Thoracic aorta (tissue), 2 donors: Measurements from ENCODE around the gene LARGE2. TPM values are rescaled to one million over a fixed set of nuclear protein-coding genes. Genes with fewer than 3 reads are reported as not detected.

Experiments used
- ATAC-seq: fragments of 150-250 bp; one replicate; pipeline ENCODE4 v1.8.0; 2017; ENCODE audit warnings: low read depth; ENCODE audit not compliant: insufficient number of reproducible peaks, low FRiP score
- DNase-seq: peaks from one replicate; pipeline ENCODE4 v3.0.0-alpha.2; 2020; ENCODE audit warnings: low spot score
- H3K27ac ChIP-seq, 2 donors: fragments of 200-600 bp; sonication (generic); 1 replicate in 1 of 2; 2 replicates in 1 of 2; pipeline ENCODE4 v1.5.1; 2016; ENCODE audit warnings: mild to moderate bottlenecking in 2 of 2, moderate library complexity in 2 of 2
- H3K27me3 ChIP-seq: fragments of 200-600 bp; sonication (generic); replicated peaks from 2 replicates; pipeline ENCODE4 v1.6.0; 2016; ENCODE audit warnings: mild to moderate bottlenecking; ENCODE audit not compliant: insufficient read depth
- H3K36me3 ChIP-seq: fragments of 200-600 bp; sonication (generic); one replicate; pipeline ENCODE4 v1.5.1; 2016
- H3K4me1 ChIP-seq, 2 donors: fragments of 200-600 bp; sonication (generic); 1 replicate in 1 of 2; 2 replicates in 1 of 2; pipeline versions ENCODE4 v1.5.1 to v1.6.0; 2016; ENCODE audit warnings: low read depth in 2 of 2, mild to moderate bottlenecking in 1 of 2; ENCODE audit not compliant: control insufficient read depth in 1 of 2
- H3K4me3 ChIP-seq: fragments of 200-600 bp; sonication (generic); 2 replicates; pipeline ENCODE4 v1.5.1; 2016; ENCODE audit warnings: mild to moderate bottlenecking
- H3K9me3 ChIP-seq: fragments of 200-600 bp; sonication (generic); 2 replicates; pipeline ENCODE4 v1.5.1; 2016
- CTCF ChIP-seq: fragments of 200-600 bp; sonication (generic); IDR thresholded peaks from one replicate; pipeline ENCODE4 v1.5.1; 2019; ENCODE audit warnings: antibody characterized with exemption
- total RNA-seq, 2 donors: library from RNA; depleted of rRNA; stranded (reverse); fragments of >200 nt; gene quantifications; one replicate each; pipeline versions ENCODE4 v1.1.0 to v1.2.3, GENCODE V29; 2016

The LARGE2 gene
- total RNA-seq, 2 donors from 2014 or later: 3.1 TPM; not detected in 1

- H3K4me3 ChIP-seq: no peak overlapping the region
- ATAC-seq (no peak), DNase-seq (no peak)
- no peak overlapping the region for H3K27ac ChIP-seq
- no peaks in the 10 kb centered on the region for H3K9me3 ChIP-seq
- no peaks in the 10 kb centered on the region for H3K4me1 ChIP-seq
- peaks cover 52% of the 10 kb centered on the region for H3K36me3 ChIP-seq
- no peak for TF ChIP-seq CTCF
- no peaks in the 10 kb centered on the region for H3K27me3 ChIP-seq
Measured at GRCh38 chr11:45933846-45934579, 11.6 kb downstream of the LARGE2 start.

GRCh38 chr11:45934580-45935318 is 12.3 kb downstream of the LARGE2 start:
- Histone ChIP-seq H3K4me1 (no peaks in the 10 kb centered on the region), H3K27ac (no peak overlapping the region), H3K36me3 (peaks cover 52% of the 10 kb centered on the region), H3K27me3 (no peaks in the 10 kb centered on the region), H3K9me3 (no peaks in the 10 kb centered on the region), H3K4me3 (no peak overlapping the region)
- DNase-seq: no peak
- no peak for ATAC-seq
- no peak for TF ChIP-seq CTCF

GRCh38 chr11:45935349-45936064 is 13.1 kb downstream of the LARGE2 start:
- Histone ChIP-seq H3K4me1 (no peaks in the 10 kb centered on the region), H3K4me3 (no peak overlapping the region), H3K9me3 (no peaks in the 10 kb centered on the region), H3K36me3 (peaks cover 52% of the 10 kb centered on the region), H3K27ac (no peak overlapping the region), H3K27me3 (no peaks in the 10 kb centered on the region)
- no peak for DNase-seq
- no peak for TF ChIP-seq CTCF
- ATAC-seq: no peak

GRCh38 chr11:45936511-45937054 is 14.1 kb downstream of the LARGE2 start:
- H3K9me3 ChIP-seq: no peaks in the 10 kb centered on the region
- H3K27me3 ChIP-seq: no peaks in the 10 kb centered on the region
- H3K36me3 ChIP-seq: peaks cover 51% of the 10 kb centered on the region
- TF ChIP-seq CTCF: no peak
- ATAC-seq (no peak), DNase-seq (no peak)
- no peak overlapping the region for H3K4me3 ChIP-seq
- H3K27ac ChIP-seq: no peak overlapping the region
- no peaks in the 10 kb centered on the region for H3K4me1 ChIP-seq

GRCh38 chr11:45937916-45938315 is 15.5 kb downstream of the LARGE2 start:
- no peaks in the 10 kb centered on the region for H3K9me3 ChIP-seq
- peaks cover 43% of the 10 kb centered on the region for H3K36me3 ChIP-seq
- H3K4me3 ChIP-seq: no peak overlapping the region
- no peaks in the 10 kb centered on the region for H3K4me1 ChIP-seq
- no peak overlapping the region for H3K27ac ChIP-seq
- ATAC-seq: no peak
- no peaks in the 10 kb centered on the region for H3K27me3 ChIP-seq
- TF ChIP-seq CTCF: no peak
- no peak for DNase-seq
